ENCODE measurements around the gene PARD3B. TPM values are rescaled to one million over a fixed set of nuclear protein-coding genes. Genes with fewer than 3 reads are reported as not detected.

PARD3B gene
- total RNA-seq, 1 donor from 2014 or later, result 23.8 TPM

GRCh38 chr2:205220559-205220958 lies 675.3 kb downstream of the PARD3B start:
- H3K36me3 ChIP-seq, result no peaks in the 10 kb centered on the region
- no peak overlapping the region for H3K27ac ChIP-seq
- ATAC-seq, result no peak
- H3K4me1 ChIP-seq, result no peaks in the 10 kb centered on the region
- TF ChIP-seq, protein P1, sequence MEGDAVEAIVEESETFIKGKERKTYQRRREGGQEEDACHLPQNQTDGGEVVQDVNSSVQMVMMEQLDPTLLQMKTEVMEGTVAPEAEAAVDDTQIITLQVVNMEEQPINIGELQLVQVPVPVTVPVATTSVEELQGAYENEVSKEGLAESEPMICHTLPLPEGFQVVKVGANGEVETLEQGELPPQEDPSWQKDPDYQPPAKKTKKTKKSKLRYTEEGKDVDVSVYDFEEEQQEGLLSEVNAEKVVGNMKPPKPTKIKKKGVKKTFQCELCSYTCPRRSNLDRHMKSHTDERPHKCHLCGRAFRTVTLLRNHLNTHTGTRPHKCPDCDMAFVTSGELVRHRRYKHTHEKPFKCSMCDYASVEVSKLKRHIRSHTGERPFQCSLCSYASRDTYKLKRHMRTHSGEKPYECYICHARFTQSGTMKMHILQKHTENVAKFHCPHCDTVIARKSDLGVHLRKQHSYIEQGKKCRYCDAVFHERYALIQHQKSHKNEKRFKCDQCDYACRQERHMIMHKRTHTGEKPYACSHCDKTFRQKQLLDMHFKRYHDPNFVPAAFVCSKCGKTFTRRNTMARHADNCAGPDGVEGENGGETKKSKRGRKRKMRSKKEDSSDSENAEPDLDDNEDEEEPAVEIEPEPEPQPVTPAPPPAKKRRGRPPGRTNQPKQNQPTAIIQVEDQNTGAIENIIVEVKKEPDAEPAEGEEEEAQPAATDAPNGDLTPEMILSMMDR (IDR thresholded peaks at IDR 0.05), result no peak
- no peak overlapping the region for H3K4me3 ChIP-seq
- intact Hi-C loops (cut with DNase I), result no loop called here
- no peaks in the 10 kb centered on the region for H3K27me3 ChIP-seq (ENCODE audit: low read depth)
- H3K9me3 ChIP-seq, result no peaks in the 10 kb centered on the region
- no peak for DNase-seq

DNA sequence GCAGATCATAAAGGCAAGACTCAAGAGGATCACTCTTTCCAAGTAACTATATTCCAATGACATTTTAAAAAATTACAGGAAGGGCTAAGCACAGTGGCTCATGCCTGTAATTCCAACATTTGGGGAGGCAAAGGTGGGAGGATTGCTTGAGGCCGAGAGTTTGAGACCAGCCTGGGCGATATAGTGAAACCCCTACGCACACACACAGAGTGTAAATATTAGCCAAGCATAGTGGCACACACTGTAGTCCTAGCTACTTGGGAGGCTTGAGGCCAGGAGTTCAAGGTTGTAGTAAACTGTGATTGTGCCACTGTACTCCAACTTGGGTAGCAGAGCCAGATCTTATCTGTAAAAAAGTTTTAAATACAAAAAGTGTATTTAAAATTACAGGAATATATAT lies 686.8 kb downstream of the PARD3B start:
- H3K4me3 ChIP-seq, result no peak overlapping the region
- H3K36me3 ChIP-seq, result no peaks in the 10 kb centered on the region
- DNase-seq, result no peak
- no peaks in the 10 kb centered on the region for H3K9me3 ChIP-seq
- intact Hi-C loops (cut with DNase I), result no loop called here
- ATAC-seq, result no peak
- H3K27me3 ChIP-seq (ENCODE audit: low read depth), result no peaks in the 10 kb centered on the region
- H3K4me1 ChIP-seq, result no peaks in the 10 kb centered on the region
- H3K27ac ChIP-seq, result no peak overlapping the region
- TF ChIP-seq, protein P1 (IDR thresholded peaks at IDR 0.05), result no peak

- H3K4me3 ChIP-seq, result no peak overlapping the region
- intact Hi-C loops (cut with DNase I), result no loop called here
- H3K36me3 ChIP-seq, result no peaks in the 10 kb centered on the region
- DNase-seq (no peak), ATAC-seq (no peak)
- TF ChIP-seq, protein P1 (IDR thresholded peaks at IDR 0.05), result no peak
- H3K4me1 ChIP-seq, result no peaks in the 10 kb centered on the region
- H3K27me3 ChIP-seq (ENCODE audit: low read depth), result no peaks in the 10 kb centered on the region
- H3K9me3 ChIP-seq, result no peaks in the 10 kb centered on the region
- no peak overlapping the region for H3K27ac ChIP-seq
Observed at GRCh38 chr2:205235434-205235833, 690.2 kb downstream of the PARD3B start.

GRCh38 chr2:205237524-205237923 lies 692.2 kb downstream of the PARD3B start:
- no peaks in the 10 kb centered on the region for H3K4me1 ChIP-seq

DNA sequence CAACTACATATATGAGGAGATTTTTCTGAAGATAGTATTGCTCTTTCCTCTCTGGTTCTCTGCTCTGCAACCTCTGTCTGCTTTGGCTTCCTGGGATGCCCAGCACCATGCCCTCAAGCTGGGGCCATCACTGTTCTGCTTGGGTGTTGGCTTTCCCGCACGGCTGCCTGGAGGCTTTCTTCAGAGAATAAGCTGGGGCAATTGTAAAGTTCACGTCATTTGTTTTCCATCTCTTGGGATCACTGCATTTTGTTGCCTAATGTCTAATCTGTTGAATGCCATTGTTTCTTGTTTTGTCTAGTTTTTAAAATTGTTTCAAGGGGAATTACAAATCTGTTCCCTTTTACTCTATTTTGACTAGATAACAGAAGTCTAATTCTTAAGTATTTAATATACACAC lies 699.7 kb downstream of the PARD3B start:
- H3K36me3 ChIP-seq, result no peaks in the 10 kb centered on the region
- H3K4me3 ChIP-seq, result no peak overlapping the region
- no peak overlapping the region for H3K27ac ChIP-seq
- no peaks in the 10 kb centered on the region for H3K4me1 ChIP-seq
- intact Hi-C loops (cut with DNase I), result no loop called here
- no peak for DNase-seq
- no peak for ATAC-seq
- no peaks in the 10 kb centered on the region for H3K9me3 ChIP-seq
- H3K27me3 ChIP-seq (ENCODE audit: low read depth), result no peaks in the 10 kb centered on the region
- TF ChIP-seq, protein P1 (IDR thresholded peaks at IDR 0.05), result no peak

More at GRCh38 chr2:205237524-205237923, 692.2 kb downstream of the PARD3B start:
- no peak overlapping the region for H3K27ac ChIP-seq
- DNase-seq (no peak), ATAC-seq (no peak)
- TF ChIP-seq, protein P1 (IDR thresholded peaks at IDR 0.05), result no peak
- intact Hi-C loops (cut with DNase I), result no loop called here
- no peaks in the 10 kb centered on the region for H3K9me3 ChIP-seq
- no peaks in the 10 kb centered on the region for H3K36me3 ChIP-seq
- H3K4me3 ChIP-seq, result no peak overlapping the region
- no peaks in the 10 kb centered on the region for H3K27me3 ChIP-seq (ENCODE audit: low read depth)

GRCh38 chr2:205245652-205246051 lies 700.4 kb downstream of the PARD3B start:
- H3K27me3 ChIP-seq (ENCODE audit: low read depth), result no peaks in the 10 kb centered on the region
- intact Hi-C loops (cut with DNase I), result no loop called here
- ATAC-seq (no peak), DNase-seq (no peak)
- TF ChIP-seq, protein P1 (IDR thresholded peaks at IDR 0.05), result no peak
- no peak overlapping the region for H3K27ac ChIP-seq
- no peak overlapping the region for H3K4me3 ChIP-seq
- no peaks in the 10 kb centered on the region for H3K4me1 ChIP-seq
- no peaks in the 10 kb centered on the region for H3K9me3 ChIP-seq
- H3K36me3 ChIP-seq, result no peaks in the 10 kb centered on the region

Data from lower lobe of right lung (tissue), 2 donors.